HG03442 (cell line): Measurements from ENCODE around the gene MEGF6.

Experiments used
- ATAC-seq: cut with Tn5 transposase; IDR thresholded peaks from one replicate; pipeline ENCODE4 v1.9.1; 2021; ENCODE audit warnings: mild to moderate bottlenecking, moderate library complexity; ENCODE audit not compliant: unreplicated experiment

The MEGF6 gene

DNA sequence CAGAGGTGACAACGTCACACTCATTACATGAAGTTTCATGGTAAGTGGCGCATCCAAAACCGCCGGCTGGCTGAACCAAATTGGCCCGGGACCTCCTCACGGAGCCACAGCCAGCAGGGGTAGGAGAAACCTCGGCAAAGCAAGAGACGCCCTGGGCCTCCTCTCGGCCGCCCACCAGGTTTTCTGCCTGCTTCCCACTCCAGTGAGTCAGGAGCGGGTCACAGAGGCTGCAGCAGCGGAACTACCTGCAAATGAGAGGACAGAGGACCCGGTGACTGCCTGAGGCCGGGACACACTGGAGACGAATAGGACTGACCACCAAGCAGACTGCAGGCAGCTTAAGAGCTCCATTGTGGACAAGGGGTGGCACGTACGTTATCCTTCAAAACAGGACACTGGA, 55.0 kb downstream of the MEGF6 start:
- no peak for ATAC-seq

- ATAC-seq, result no peak
Observed at GRCh38 chr1:3555131-3555920, 56.0 kb downstream of the MEGF6 start.

DNA sequence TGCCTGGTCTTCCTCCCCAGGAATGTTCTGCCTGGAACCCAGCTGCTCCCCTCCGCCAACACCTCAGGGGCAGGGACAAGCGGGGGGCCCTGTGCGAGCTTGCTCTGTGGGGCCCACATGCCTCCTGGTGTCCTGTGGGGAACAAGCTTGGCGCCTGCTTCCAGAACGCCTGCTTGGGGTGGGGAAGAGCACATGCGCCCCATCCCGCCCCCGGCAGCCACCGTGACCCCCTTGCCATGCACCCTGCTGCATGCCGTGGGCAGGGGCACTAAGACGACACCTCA, 57.4 kb downstream of the MEGF6 start:
- ATAC-seq, result no peak

DNA sequence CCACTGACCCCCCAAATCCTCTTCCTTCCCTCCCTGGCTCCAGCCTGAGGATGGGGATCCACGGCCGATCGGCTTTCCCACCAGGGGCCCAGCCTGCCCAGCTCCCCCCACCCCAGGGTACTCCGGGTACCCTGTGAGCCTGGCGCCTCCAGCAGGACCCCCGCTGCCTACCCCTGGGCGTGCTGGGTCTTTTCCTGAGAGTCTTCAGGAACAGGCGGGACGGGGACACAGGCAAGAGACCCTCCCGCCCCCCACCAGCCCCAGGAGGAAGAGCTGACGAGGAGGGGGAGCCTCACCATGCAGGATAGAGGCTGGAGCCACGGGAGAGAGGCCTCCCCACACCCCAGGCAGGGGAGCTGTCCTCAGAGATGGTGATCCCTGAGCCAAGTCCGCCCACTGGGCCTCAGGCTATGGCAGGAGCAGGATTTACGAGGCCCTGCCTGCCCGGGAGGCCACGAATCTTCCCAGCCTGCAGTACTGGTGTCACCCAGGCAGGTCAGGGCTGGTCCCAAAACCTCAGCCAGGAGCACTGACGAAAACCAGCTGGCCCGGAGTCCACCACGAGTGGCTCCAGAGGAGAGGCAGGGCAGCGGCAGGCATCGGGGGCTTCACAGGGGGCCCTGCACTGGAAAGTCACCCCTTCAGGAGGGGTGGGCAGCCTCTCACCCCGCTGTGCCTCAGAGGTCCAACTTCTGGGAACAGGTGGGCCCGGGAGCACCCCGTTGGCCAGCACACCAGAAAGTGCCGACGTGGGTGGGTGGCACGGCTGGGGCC, 58.0 kb downstream of the MEGF6 start:
- no peak for ATAC-seq

DNA sequence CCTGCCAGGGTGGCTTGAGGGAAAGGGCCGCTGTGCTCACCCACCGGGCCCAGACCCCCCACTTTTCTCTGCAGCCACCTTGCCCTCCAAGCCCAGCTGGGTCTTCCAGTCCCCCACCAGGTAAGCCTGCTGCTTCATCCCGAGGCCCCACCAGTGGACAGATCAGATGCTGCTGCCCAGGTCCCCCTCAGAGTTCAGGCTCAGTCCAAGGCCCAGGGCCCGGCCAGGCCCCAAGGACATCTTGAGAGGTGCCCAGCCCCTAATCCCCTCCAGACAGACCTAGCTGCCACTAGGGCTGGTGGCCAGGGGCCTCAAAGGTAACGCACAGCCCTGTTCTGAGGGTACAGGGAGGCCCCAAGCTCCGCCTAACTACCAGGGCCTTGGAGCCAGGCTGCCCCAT, 58.6 kb downstream of the MEGF6 start:
- ATAC-seq, result no peak

DNA sequence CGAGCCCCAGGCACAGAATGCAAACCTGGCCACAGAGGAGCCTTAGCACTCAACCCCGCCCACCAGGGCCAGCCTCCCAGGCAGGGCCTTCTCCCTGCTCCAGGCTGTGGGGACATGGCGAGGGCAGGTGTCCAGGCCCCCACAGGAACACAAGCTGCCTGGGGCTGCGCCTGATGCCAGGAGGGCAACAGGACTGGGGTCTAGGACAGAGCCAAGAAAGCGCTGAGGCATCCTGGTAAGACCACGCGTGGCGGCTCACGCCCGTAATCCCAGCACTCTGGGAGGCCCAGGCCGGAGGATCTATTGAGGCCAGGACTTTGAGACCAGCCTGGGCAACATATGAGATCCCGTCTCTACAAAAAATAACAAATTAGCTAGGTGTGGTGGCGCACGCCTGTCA, 59.1 kb downstream of the MEGF6 start:
- ATAC-seq, result no peak

- ATAC-seq, result no peak
Observed at GRCh38 chr1:3551711-3552110, 59.6 kb downstream of the MEGF6 start.

- no peak for ATAC-seq
Observed at GRCh38 chr1:3551290-3551678, 60.0 kb downstream of the MEGF6 start.

GRCh38 chr1:3550511-3551289, 60.6 kb downstream of the MEGF6 start:
- no peak for ATAC-seq

DNA sequence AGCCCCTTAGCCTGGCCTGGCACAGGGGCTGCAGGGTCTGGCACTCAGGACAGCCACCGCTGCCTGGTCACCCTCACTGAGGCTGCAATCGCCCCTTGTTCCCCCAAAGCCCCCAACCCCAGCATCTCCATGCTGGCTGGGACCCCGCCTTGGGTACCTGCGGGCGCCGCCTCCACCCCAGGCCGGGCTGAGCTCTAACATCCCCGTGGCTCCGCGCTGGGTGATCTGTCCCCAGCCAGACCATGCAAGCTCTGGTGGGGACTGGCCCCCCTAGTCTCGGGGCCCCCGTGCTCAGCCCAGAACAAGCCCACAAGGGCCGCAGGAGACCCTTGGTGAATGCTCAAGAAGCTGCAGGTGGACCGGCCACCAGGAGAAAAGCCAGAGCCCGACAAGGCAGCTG, 62.4 kb downstream of the MEGF6 start:
- ATAC-seq, result no peak

DNA sequence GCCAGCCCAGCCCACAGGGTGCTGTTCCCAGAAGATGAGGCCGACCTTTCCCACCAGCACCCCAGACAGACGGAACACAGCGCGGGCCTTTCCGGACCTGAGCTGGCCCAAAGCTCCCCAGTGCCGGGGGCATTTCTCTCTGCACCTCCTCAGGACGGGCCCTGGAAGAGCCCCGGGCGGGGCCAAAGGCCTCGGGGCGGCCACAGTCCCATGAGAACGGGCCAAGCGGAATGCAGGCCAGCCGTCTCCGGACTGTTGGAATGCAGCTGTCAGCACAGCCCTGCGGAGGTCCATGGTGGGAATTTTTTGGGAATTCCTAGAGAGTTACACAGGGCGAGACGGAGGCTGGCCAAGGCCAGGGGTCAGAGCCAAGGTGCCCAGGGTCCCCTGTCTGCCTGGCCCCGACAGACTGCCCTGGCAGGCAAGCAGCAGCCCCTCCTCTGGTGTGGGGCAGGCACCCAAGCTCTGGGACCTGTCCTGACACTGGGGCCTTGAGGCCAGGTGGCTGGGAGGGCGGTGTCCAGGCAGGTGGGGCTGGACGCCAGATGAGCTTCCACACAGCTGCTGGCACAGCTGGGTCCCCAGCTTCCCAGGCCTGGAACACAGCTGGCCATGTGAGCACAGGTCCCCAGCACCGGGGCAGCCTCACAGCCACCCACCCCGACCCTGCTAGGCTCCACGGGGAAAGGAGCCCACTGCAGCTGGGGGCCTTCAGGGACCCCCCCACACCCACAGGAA, 63.0 kb downstream of the MEGF6 start:
- no peak for ATAC-seq

DNA sequence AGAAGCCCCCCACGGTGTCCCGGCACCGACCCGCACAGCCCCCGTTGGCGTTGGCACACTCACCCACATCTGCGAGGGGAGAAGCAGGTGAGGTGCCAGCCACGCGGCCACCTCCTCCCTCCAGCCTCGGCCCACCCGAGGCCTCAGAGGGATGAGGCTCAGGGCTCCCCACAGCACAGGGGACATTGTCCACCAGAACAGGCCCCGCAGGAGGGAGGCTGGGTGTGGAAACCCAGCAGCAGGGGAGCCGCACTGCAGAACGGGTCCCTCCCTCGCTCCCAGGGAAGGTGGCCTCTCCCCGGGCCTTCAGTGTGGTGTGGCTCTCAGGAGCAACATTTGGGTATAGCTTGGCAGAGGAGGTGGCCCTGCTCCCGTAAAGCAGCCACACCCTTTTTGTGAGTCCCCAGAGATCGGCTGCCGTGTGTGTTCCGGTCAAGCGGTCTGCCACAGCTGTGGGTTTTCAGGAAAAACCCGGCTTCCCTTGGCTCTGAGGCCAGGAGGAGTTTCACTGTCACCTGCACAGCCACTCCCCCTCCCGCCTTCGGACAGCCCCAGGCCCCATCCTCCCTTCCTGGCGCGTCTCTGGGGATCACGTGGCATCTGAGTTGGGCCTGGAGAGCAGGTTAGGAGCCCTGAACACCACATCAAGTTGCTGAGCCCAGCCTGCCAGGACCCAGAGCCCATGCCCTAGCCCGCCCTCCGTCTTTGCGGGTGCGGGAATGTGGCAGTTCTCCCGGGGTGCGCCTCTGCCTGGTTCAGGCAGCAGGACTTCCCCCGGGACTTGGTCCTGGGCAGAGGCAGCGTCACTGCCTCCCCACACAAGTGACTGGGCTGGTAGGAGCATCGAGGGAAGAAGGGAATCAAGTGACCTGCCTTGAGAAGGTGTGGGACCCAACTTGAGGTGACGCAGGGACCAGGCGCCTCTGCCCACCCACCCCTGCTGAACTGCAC, 64.0 kb downstream of the MEGF6 start:
- no peak for ATAC-seq

GRCh38 chr1:3546048-3546384, 65.3 kb downstream of the MEGF6 start:
- no peak for ATAC-seq

- ATAC-seq, result no peak
Observed at GRCh38 chr1:3545363-3546047, 65.8 kb downstream of the MEGF6 start.

GRCh38 chr1:3544040-3544977, 67.0 kb downstream of the MEGF6 start:
- no peak for ATAC-seq

DNA sequence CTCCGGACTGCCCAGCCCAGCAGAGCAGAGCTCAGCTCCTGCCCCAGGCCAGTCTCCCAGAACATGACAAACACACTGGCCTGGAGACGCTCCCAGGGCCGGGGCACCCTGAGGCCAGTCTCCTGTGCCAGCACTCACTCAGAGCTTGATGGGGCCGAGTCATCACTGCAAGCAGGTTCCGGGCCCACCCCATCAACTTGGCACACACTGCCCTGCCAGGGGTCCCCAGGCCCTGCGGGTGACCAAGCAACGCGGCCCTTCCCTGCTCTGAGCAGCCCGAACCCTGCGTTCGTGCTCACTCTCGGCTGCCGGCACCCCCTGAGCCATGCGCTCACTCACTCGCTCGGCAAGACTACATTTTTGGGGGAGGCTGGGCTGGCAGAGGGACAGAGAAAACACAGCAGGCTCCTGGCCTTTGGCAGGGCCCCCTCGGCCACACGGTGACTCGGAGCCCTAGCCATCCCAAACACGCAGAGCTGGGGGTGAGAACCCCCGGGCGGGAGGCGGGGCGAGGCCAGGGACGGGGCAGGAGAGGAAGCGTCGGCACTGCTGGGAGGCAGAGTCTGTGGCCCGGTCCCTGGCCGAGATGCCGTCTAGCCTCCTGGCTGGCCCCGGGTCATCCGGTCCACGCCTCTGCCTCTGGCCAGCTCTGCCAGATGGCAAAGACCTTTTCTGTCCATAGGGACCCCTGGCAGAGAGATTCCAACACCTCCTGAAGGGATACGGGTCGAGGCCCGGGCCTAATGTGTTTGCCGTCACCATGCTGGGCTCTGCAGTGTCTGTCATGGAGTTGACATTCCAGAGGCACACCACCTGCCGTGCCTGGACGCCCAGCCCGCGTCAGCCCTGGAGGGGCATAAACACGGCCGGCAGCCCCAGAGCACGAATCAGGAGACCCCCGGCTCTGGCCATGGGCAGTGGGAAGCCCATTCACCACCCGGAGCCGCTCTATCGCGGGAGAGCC, 68.0 kb downstream of the MEGF6 start:
- no peak for ATAC-seq

DNA sequence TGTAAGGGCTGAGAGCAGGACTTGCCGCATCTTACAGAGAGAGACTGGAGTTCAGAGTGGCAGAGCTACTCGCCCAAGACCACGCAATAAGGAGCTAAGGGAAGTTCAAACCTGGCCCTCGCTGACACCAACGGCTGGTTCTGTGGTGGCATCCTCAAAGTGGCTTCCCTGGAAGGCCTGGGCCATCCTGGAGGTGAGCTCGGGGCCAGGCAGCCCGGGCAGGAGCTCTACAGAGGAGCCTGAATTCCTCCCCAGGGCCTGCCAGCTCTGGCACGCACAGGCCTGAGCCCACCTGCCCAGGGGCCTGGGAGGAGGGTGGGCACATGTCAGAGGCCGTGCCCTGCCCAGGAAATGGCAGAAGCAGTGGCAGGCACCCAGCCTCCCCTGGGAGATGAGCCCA, 68.6 kb downstream of the MEGF6 start:
- no peak for ATAC-seq
